Right ventricle myocardium inferior (tissue), 1 donor: ENCODE measurements around the gene LARGE1. TPM values are rescaled to one million over a fixed set of nuclear protein-coding genes. Genes with fewer than 3 reads are reported as not detected.
A peak's percentile ranks its signal among the peaks of the same experiment; 100 is the strongest.
"Not testable (repeated sequence)": the region's sequence is repeated elsewhere in the genome, so short reads cannot be mapped to it uniquely, and the experiment has no call there.

Experiments
- ATAC-seq: fragments of 200-7000 bp; cut with Tn5 transposase; one replicate; pipeline ENCODE4 v1.9.1; 2020; ENCODE audit warnings: mild to moderate bottlenecking, moderate library complexity
- DNase-seq: peaks from one replicate; pipeline ENCODE4 v3.0.0; 2021; ENCODE audit errors: missing footprints
- intact Hi-C: fragments of 100-400 bp; cut with DNase I; formaldehyde crosslinking; loops from one replicate; pipeline ENCODE4 v1.11.0; 2022
- total RNA-seq: library from RNA; stranded (reverse); fragmentation: NEBNext Ultra II Directional; extraction: Animal tissue kit (Norgen Biotek cat#: 25700); gene quantifications from one replicate; pipeline ENCODE4 v1.2.1, GENCODE V29; 2021
- donor health status: DM: no; HTN: yes; CAD: no; lungs with severe emphysema.

Gene LARGE1
- total RNA-seq, 1 donor from 2014 or later = 152 TPM

DNA sequence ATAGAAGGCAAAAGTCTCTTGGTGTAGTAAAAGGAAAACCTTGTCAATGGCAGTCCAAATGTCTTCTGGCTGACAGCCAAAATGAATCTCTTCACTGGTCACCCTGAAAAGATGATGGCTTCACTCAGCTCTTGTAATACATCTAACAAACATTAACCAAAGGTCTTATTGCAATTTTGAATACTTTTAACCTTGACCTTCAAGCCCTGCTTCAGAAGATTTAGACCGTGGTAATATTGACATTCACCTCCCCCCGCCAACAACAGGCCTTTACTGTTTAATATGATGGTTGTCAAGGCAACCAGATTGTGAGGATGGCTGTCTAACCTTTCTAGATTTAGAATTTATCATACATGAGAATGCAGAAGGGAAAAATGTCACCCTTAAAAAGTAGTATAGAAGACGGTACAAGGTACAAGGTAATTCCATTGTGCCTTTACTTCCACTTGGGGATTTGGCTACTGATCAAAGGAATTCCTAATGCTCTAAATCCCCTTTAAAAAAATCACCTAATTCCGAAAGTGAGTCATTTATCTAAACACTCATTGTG is 342.3 kb downstream of the LARGE1 start:
- DNase-seq (no peak), ATAC-seq (no peak)
- intact Hi-C loops = loop anchor here (5.0 to 10.0 kb wide), 2 partner anchors 276 to 347 kb away; partner anchors contain the start of gene LARGE1

DNA sequence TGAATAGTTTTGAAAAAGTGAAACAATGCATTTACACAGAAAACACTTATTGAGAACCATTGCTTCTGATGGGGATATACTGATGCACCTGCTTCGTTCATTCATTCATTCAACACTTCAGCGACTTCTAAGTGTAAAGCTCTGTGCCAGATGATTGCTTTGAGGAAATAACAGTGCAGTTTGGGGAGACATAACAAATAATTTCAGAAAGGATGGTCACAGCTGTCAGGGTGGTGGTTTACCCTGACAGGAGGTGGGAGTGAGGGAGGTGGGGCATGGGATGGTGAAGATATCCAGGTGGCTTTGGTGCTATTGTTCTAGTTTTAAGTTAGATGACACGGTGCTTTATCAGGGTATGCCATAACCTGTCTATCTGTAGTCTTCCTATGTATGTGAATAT is 344.1 kb downstream of the LARGE1 start:
- intact Hi-C loops = loop anchor here (5.0 to 10.0 kb wide), 2 partner anchors 274 to 349 kb away; partner anchors contain the start of gene LARGE1
- no peak for ATAC-seq
- no peak for DNase-seq

DNA sequence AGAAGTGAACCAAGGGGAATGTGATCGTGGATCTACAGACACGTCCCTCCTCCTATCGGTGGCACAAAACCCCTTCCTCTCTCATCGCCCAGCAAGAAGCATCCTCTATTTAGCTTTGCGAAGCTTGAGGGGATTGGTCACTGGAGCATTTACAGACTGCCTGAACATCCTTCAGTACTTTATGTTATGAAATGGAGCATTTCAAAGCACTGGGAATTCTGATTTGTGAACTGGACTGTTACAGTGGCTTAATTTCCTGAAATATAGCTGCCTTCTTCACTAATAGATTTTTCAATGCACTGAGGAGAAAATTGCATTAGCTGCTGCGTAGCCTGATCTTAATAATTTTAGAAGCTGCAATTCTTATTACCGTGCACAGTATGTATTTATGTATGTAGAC is 344.5 kb downstream of the LARGE1 start:
- ATAC-seq (no peak), DNase-seq (no peak)
- intact Hi-C loops = loop anchor here (5.0 to 10.0 kb wide), 2 partner anchors 273 to 349 kb away; partner anchors contain the start of gene LARGE1

- DNase-seq (no peak), ATAC-seq (no peak)
- intact Hi-C loops = loop anchor here (5.0 to 10.0 kb wide), 2 partner anchors 273 to 350 kb away; partner anchors contain the start of gene LARGE1
Measured at GRCh38 chr22:33575041-33575440, 345.2 kb downstream of the LARGE1 start.

- ATAC-seq (no peak), DNase-seq (no peak)
- intact Hi-C loops = loop anchor here (10.0 kb wide), 1 partner anchor 351 kb away; the partner anchor contains the start of gene LARGE1
Measured at GRCh38 chr22:33573479-33573878, 346.8 kb downstream of the LARGE1 start.

- ATAC-seq (no peak), DNase-seq (no peak)
- intact Hi-C loops = loop anchor here (10.0 kb wide), 1 partner anchor 353 kb away; the partner anchor contains the start of gene LARGE1
Measured at GRCh38 chr22:33572086-33572485, 348.2 kb downstream of the LARGE1 start.

DNA sequence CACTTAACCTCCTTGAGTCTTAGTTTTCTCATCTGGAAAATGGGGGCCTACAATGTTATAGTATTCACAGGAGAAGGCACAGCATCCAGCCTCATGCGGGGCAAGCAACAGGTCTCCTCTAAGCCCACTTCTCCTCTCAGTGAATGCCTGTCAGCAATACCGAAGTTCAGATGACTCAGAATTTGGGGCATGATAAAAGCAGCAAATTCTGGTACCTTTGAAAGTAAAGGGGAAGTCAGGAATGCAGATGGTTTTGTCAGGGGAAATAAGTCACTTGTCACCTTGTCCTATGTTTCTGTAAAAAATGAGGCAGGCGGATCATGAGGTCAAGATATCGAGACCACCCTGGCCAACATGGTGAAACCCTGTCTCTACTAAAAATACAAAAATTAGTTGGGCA is 350.2 kb downstream of the LARGE1 start:
- intact Hi-C loops = loop anchor here (10.0 kb wide), 1 partner anchor 355 kb away; the partner anchor contains the start of gene LARGE1
- DNase-seq (no peak), ATAC-seq (no peak)

DNA sequence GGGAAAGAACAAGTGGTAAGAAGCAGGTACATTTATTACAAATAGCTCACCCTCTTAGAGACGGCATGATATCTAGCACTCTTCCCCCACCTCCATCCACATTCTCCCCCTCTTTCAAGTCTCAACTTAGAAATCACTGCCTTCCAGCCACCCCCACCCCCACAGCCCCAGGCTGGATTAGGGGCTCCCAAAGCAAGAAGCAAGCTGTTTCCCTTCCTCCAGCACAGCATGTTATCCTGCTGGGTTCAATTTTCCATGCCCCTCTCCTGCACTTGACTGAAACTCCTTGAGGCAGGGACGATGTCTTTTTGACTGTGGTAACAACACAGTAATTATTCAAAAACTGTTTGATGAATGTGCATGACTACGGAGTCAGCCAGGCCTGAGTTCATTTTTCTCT is 350.7 kb downstream of the LARGE1 start:
- DNase-seq (no peak), ATAC-seq (no peak)
- intact Hi-C loops = no loop called here

GRCh38 chr22:33569018-33569417 is 351.3 kb downstream of the LARGE1 start:
- intact Hi-C loops = no loop called here
- no peak for ATAC-seq
- no peak for DNase-seq

- ATAC-seq, DNase-seq, intact Hi-C loops: not testable (repeated sequence)
Measured at GRCh38 chr22:33566495-33566894, 353.8 kb downstream of the LARGE1 start.

GRCh38 chr22:33565580-33565995 is 354.7 kb downstream of the LARGE1 start:
- ATAC-seq (peak; percentile 96), DNase-seq (no peak)
- intact Hi-C loops = loop anchor here (1.0 kb wide), 1 partner anchor 216 kb away; no protein-coding TSS in a partner anchor

DNA sequence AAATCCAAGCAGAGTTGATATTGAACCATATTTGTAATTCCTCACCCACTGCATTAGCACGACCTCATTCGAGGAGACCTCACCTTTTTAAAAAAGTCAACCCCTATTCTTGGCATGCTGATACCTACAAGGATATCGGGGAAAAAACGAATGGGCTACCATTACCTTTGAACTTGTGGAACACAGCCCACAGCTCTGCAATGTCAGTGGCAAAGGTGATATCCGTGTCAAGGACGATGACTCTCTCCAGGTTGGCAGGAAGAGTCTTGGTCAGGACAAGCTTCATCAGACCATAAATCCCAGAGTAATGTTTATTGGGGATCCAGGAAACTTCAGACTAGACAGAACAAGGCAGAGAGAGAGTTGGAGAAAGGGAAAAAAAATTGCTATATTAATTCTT is 355.6 kb downstream of the LARGE1 start:
- intact Hi-C loops = loop anchor here (1.0 kb wide), 1 partner anchor 217 kb away; no protein-coding TSS in a partner anchor
- DNase-seq = no peak
- ATAC-seq = no peak

- intact Hi-C loops = no loop called here
- ATAC-seq = no peak
- DNase-seq = no peak
Measured at GRCh38 chr22:33563220-33563964, 356.9 kb downstream of the LARGE1 start.

DNA sequence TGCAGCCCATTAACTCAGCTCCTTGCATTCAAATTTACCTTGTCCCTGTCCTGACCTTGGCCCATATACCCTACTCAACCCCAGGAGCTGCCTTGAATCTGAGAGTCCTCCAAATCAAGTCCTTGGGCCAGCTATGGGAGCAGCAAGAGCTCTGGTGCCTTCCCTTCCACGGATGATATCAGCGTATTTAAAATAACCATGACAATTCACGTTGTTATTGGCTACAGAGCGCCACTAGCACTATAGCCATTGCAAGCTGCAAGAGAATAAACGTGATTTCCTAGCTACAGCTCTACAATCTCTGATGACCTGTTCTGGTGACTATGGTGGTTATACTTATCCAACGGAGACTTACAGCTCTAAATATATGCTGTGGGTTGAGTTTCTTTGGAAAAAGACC is 357.8 kb downstream of the LARGE1 start:
- intact Hi-C loops = no loop called here

DNA sequence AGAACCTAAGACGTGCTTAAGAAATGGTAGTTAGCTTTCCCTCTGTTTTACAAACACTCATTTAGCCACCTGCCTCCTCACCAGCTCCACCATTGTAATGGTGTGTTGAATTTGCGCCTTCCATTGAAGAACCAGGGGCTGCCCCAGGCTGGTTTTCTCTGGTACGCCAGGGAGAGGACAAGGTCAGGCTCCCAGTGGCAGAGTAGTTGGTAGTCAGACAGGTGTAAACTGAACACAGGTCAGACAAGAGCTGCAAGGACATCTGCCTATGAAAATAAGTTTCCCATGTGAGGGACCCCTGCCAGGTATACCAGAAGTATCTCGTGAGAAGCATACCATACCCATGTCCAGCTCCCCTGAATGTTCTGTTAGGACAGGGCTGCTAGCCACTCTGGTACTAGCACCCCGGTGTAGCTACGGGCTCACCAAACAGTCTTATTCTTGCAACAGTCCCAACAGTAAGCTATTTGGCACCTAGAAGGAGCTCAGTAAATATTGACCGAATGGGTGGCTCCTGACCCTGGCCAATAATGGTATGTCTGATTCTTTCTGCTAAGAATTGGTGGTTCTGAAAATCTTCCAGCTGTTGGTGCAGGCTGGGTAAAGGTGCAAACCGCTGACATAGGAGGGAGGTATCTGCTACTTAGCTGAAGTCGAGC is 359.0 kb downstream of the LARGE1 start:
- DNase-seq = no peak
- ATAC-seq = no peak
- intact Hi-C loops = no loop called here

More for the DNA sequence above, 357.8 kb downstream of the LARGE1 start:
- ATAC-seq = no peak
- no peak for DNase-seq

- intact Hi-C loops = no loop called here
- DNase-seq (no peak), ATAC-seq (no peak)
Measured at GRCh38 chr22:33557836-33558235, 362.4 kb downstream of the LARGE1 start.

GRCh38 chr22:33555814-33556522 is 364.3 kb downstream of the LARGE1 start:
- DNase-seq (no peak), ATAC-seq (no peak)
- intact Hi-C loops = no loop called here

GRCh38 chr22:33553493-33553892 is 366.8 kb downstream of the LARGE1 start:
- ATAC-seq (no peak), DNase-seq (no peak)
- intact Hi-C loops = no loop called here

DNA sequence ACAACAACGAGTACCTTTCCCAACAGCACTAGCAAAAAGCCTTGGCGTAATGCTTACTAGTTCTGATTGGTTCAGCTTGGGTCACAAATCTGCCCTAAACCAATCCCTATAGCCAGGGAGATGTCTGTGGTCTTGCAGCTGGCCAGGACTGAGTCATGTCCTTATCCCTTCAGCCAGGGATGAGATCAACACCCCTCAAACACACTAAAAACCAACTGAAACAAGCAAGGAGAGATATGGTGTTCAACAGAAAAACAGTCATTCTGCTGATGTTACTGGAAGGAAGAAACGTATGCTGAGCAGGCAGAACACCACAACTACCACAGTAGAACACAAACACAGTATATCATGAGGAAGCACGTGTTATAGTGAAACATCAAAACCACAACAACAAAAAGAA is 375.6 kb downstream of the LARGE1 start:
- ATAC-seq = no peak
- intact Hi-C loops = no loop called here
- no peak for DNase-seq
